GM04504 (cell line): ENCODE measurements around the gene PTRH1.
"Not testable (repeated sequence)": the region's sequence is repeated elsewhere in the genome, so short reads cannot be mapped to it uniquely, and the experiment has no call there.

Experiments
- DNase-seq: peaks from one replicate; pipeline ENCODE4 v3.0.0-alpha.2; 2012; ENCODE audit warnings: low read depth

Gene PTRH1

GRCh38 chr9:127715470-127716337, at the start of gene PTRH1, which contains the start of gene TTC16:
PTRH1 (minus strand) TSS chr9:127715663; CDS start chr9:127715639, 24 bp downstream.
TTC16 (plus strand) TSS chr9:127716079; CDS start chr9:127716146, 67 bp downstream.
- DNase-seq: peak; percentile 93

- no peak for DNase-seq
Observed at GRCh38 chr9:127763918-127764384, 48.5 kb upstream of the PTRH1 start.

- no peak for DNase-seq
Observed at GRCh38 chr9:127762111-127762676, 46.7 kb upstream of the PTRH1 start.

GRCh38 chr9:127761491-127761956, 46.1 kb upstream of the PTRH1 start:
- no peak for DNase-seq

GRCh38 chr9:127761061-127761460, 45.6 kb upstream of the PTRH1 start:
- DNase-seq: no peak

- no peak for DNase-seq
Observed at GRCh38 chr9:127758843-127759242, 43.4 kb upstream of the PTRH1 start.

- not testable (repeated sequence) for DNase-seq
Observed at GRCh38 chr9:127756776-127757175, 41.3 kb upstream of the PTRH1 start.

GRCh38 chr9:127756233-127756632, 40.8 kb upstream of the PTRH1 start:
- no peak for DNase-seq

- DNase-seq: no peak
Observed at GRCh38 chr9:127755061-127756060, 39.9 kb upstream of the PTRH1 start.

GRCh38 chr9:127754099-127755060, 38.9 kb upstream of the PTRH1 start:
- DNase-seq: no peak

GRCh38 chr9:127753622-127754021, 38.2 kb upstream of the PTRH1 start:
- DNase-seq: no peak

- no peak for DNase-seq
Observed at GRCh38 chr9:127753148-127753547, 37.7 kb upstream of the PTRH1 start.

GRCh38 chr9:127751269-127752054, 36.0 kb upstream of the PTRH1 start:
- no peak for DNase-seq

- no peak for DNase-seq
Observed at GRCh38 chr9:127749090-127749787, 33.8 kb upstream of the PTRH1 start.

GRCh38 chr9:127746959-127747569, 31.6 kb upstream of the PTRH1 start:
- DNase-seq: no peak

- no peak for DNase-seq
Observed at GRCh38 chr9:127744398-127745110, 29.1 kb upstream of the PTRH1 start.

- peak; percentile 68 for DNase-seq
Observed at GRCh38 chr9:127742435-127743088, 27.1 kb upstream of the PTRH1 start.
